ENCODE measurements around the gene CCDC6.
"Not testable (repeated sequence)": the region's sequence is repeated elsewhere in the genome, so short reads cannot be mapped to it uniquely, and the experiment has no call there.

CCDC6 gene

GRCh38 chr10:59750155-59750945, 156.0 kb downstream of the CCDC6 start:
- DNase-seq = no peak

GRCh38 chr10:59748834-59749233, 157.5 kb downstream of the CCDC6 start:
- no peak for DNase-seq

GRCh38 chr10:59745163-59745650, 161.1 kb downstream of the CCDC6 start:
- no peak for DNase-seq

GRCh38 chr10:59744762-59745161, 161.6 kb downstream of the CCDC6 start:
- DNase-seq = not testable (repeated sequence)

GRCh38 chr10:59744156-59744555, 162.2 kb downstream of the CCDC6 start:
- not testable (repeated sequence) for DNase-seq

GRCh38 chr10:59741583-59741982, 164.8 kb downstream of the CCDC6 start:
- no peak for DNase-seq

- DNase-seq = no peak
These were observed 165.3 kb downstream of the CCDC6 start for GRCh38 chr10:59741048-59741447.

All from NCI-H1930 (cell line).